DOHH2 (cell line): ENCODE results near the gene HS3ST4.

ENCODE experiments used
- CTCF ChIP-seq: fragments of 200-600 bp; sonication (generic); IDR thresholded peaks from one replicate; pipeline ENCODE4 v1.5.1; 2014; ENCODE audit warnings: antibody characterized with exemption, mild to moderate bottlenecking, low read depth, low read length; ENCODE audit not compliant: poor library complexity, severe bottlenecking
- EZH2phosphoT487 ChIP-seq: fragments of 200-600 bp; sonication (generic); IDR thresholded peaks from 2 replicates; pipeline ENCODE4 v1.6.1; 2017; ENCODE audit warnings: borderline replicate concordance, mild to moderate bottlenecking, antibody characterized with exemption, low read length, moderate library complexity, mixed read lengths

GRCh38 chr16:25855818-25856217 is 164.1 kb downstream of the HS3ST4 start:
- TF ChIP-seq CTCF, result no peak
- no peak for TF ChIP-seq EZH2phosphoT487
